OCI-LY3 (cell line): ENCODE measurements around the gene SLC7A5.

Source experiments
- H2AFZ ChIP-seq: fragments of 200-600, 300-600 bp; shearing (Covaris generic); 2 replicates; pipeline ENCODE4 v1.6.0; 2014; ENCODE audit warnings: antibody characterized with exemption, low read depth, low read length
- H3K27ac ChIP-seq: fragments of 200-600, 300-600 bp; sonication (generic); 2 replicates; pipeline ENCODE4 v1.5.1; 2014; ENCODE audit warnings: mild to moderate bottlenecking, low read length, moderate library complexity, mixed read lengths
- H3K27me3 ChIP-seq: fragments of 200-600, 300-600 bp; sonication (generic); 2 replicates; pipeline ENCODE4 v1.6.1; 2014; ENCODE audit warnings: low read depth, low read length, mixed read lengths
- H3K36me3 ChIP-seq: fragments of 200-600, 300-600 bp; sonication (generic); replicated peaks from 2 replicates; pipeline ENCODE3; 2014; ENCODE audit warnings: low read depth, low read length, mixed read lengths
- H3K4me1 ChIP-seq: fragments of 300-600, 200-600 bp; sonication (generic); 2 replicates; pipeline ENCODE4 v1.6.1; 2014; ENCODE audit warnings: low read length, mixed read lengths
- H3K4me2 ChIP-seq: fragments of 200-600, 300-600 bp; sonication (generic); 2 replicates; pipeline ENCODE4 v1.6.1; 2014; ENCODE audit warnings: low read length, mixed read lengths
- H3K4me3 ChIP-seq: fragments of 300-600, 200-600 bp; sonication (generic); 2 replicates; pipeline ENCODE4 v1.5.1; 2014; ENCODE audit warnings: antibody characterized with exemption, mild to moderate bottlenecking, low read length, moderate library complexity
- H3K79me2 ChIP-seq: fragments of 300-600, 200-600 bp; shearing (Covaris generic); 2 replicates; pipeline ENCODE4 v1.6.1; 2014; ENCODE audit warnings: mild to moderate bottlenecking, low read length, mixed read lengths
- H3K9ac ChIP-seq: fragments of 300-600, 200-600 bp; shearing (Covaris generic); 2 replicates; pipeline ENCODE4 v1.6.0; 2014; ENCODE audit warnings: mild to moderate bottlenecking, low read length, moderate library complexity
- H3K9me3 ChIP-seq: fragments of 200-600, 300-600 bp; shearing (Covaris generic); 2 replicates; pipeline ENCODE4 v1.6.1; 2014; ENCODE audit warnings: low read length, mixed read lengths; ENCODE audit not compliant: insufficient read depth
- H4K20me1 ChIP-seq: fragments of 200-600, 300-600 bp; sonication (generic); 2 replicates; pipeline ENCODE4 v1.6.1; 2016; ENCODE audit warnings: low read length, mixed read lengths; ENCODE audit not compliant: insufficient read depth
- CTCF ChIP-seq: fragments of 200-600, 300-600 bp; sonication (generic); IDR thresholded peaks from 2 replicates; pipeline ENCODE4 v1.5.1; 2014; ENCODE audit warnings: antibody characterized with exemption, low read length, low read depth
- EZH2phosphoT487 ChIP-seq: fragments of 200-600 bp; shearing (Covaris generic); IDR thresholded peaks from 2 replicates; pipeline ENCODE4 v1.6.1; 2018; ENCODE audit warnings: antibody characterized with exemption, mixed run types, low read depth

SLC7A5 gene

GRCh38 chr16:87829988-87830672 lies 39.2 kb downstream of the SLC7A5 start:
- Histone ChIP-seq H3K27me3 (peaks cover 2% of the 10 kb centered on the region; the same call in 1 of the 2 replicates), H3K4me2 (no peak overlapping the region), H3K4me3 (no peak overlapping the region), H3K9ac (no peak overlapping the region), H3K27ac (no peak overlapping the region), H4K20me1 (peaks cover 23% of the 10 kb centered on the region), H3K9me3 (no peaks in the 10 kb centered on the region), H2AFZ (no peak overlapping the region), H3K4me1 (peaks cover 41% of the 10 kb centered on the region), H3K79me2 (no peaks in the 10 kb centered on the region; the same call in 1 of the 2 replicates), H3K36me3 (peaks cover 52% of the 10 kb centered on the region)
- no peak for TF ChIP-seq EZH2phosphoT487
- TF ChIP-seq CTCF: no peak

GRCh38 chr16:87829622-87829980 lies 39.7 kb downstream of the SLC7A5 start:
- peaks cover 47% of the 10 kb centered on the region for H3K36me3 ChIP-seq

GRCh38 chr16:87828907-87829621 lies 40.2 kb downstream of the SLC7A5 start:
- H3K36me3 ChIP-seq: peaks cover 41% of the 10 kb centered on the region
- H3K4me2 ChIP-seq: no peak overlapping the region
- TF ChIP-seq EZH2phosphoT487: no peak
- no peak for TF ChIP-seq CTCF
- H3K27me3 ChIP-seq: peaks cover 13% of the 10 kb centered on the region
- H3K4me3 ChIP-seq: no peak overlapping the region
- no peak overlapping the region for H2AFZ ChIP-seq
- no peak overlapping the region for H3K9ac ChIP-seq
- peaks cover 22% of the 10 kb centered on the region for H4K20me1 ChIP-seq
- peaks cover 31% of the 10 kb centered on the region for H3K4me1 ChIP-seq
- no peak overlapping the region for H3K27ac ChIP-seq
- H3K9me3 ChIP-seq: no peaks in the 10 kb centered on the region
- no peaks in the 10 kb centered on the region; the same call in 1 of the 2 replicates for H3K79me2 ChIP-seq

More at GRCh38 chr16:87829622-87829980, 39.7 kb downstream of the SLC7A5 start:
- TF ChIP-seq EZH2phosphoT487 (no peak), CTCF (no peak)
- no peak overlapping the region for H2AFZ ChIP-seq
- H3K27me3 ChIP-seq: peaks cover 8% of the 10 kb centered on the region
- H3K9ac ChIP-seq: no peak overlapping the region
- peaks cover 36% of the 10 kb centered on the region for H3K4me1 ChIP-seq
- no peak overlapping the region for H3K27ac ChIP-seq
- H3K9me3 ChIP-seq: no peaks in the 10 kb centered on the region
- H4K20me1 ChIP-seq: peaks cover 23% of the 10 kb centered on the region
- H3K4me2 ChIP-seq: no peak overlapping the region
- H3K4me3 ChIP-seq: no peak overlapping the region
- no peaks in the 10 kb centered on the region; the same call in 1 of the 2 replicates for H3K79me2 ChIP-seq
